Lung (tissue), 12 donors: ENCODE measurements around the gene LRWD1. TPM values are rescaled to one million over a fixed set of nuclear protein-coding genes. Genes with fewer than 3 reads are reported as not detected.

Experiments used
- ATAC-seq: fragments of 200-7000 bp; cut with Tn5 transposase; one replicate; pipeline ENCODE4 v1.9.1; 2020; ENCODE audit warnings: moderate number of reproducible peaks; ENCODE audit not compliant: insufficient read depth, low FRiP score
- DNase-seq, 3 donors: peaks; one replicate each; pipeline ENCODE4 v3.0.0-alpha.2; 2013 to 2017
- H3K27ac ChIP-seq, 2 donors: one replicate each; pipeline ENCODE4 v1.5.1; 2013; ENCODE audit warnings: mild to moderate bottlenecking in 2 of 2, moderate library complexity in 2 of 2, control low read depth in 1 of 2, inconsistent platforms in 1 of 2, low read depth in 1 of 2, low read length in 1 of 2
- H3K27me3 ChIP-seq, 3 donors: one replicate each; pipeline ENCODE4 v1.5.1; 2013; ENCODE audit warnings: low read length in 2 of 3; ENCODE audit not compliant: control insufficient read depth in 3 of 3, insufficient read depth in 3 of 3
- H3K36me3 ChIP-seq, 4 donors: one replicate each; pipeline ENCODE4 v1.5.1; 2013; ENCODE audit warnings: low read length in 4 of 4, mild to moderate bottlenecking in 1 of 4, moderate library complexity in 1 of 4; ENCODE audit not compliant: control insufficient read depth in 4 of 4, insufficient read depth in 4 of 4
- H3K4me1 ChIP-seq, 5 donors: one replicate each; pipeline ENCODE4 v1.5.1; 2013; ENCODE audit warnings: low read length in 5 of 5, mild to moderate bottlenecking in 2 of 5, moderate library complexity in 1 of 5; ENCODE audit not compliant: control insufficient read depth in 5 of 5, insufficient read depth in 5 of 5
- H3K4me3 ChIP-seq: one replicate; pipeline ENCODE4 v1.5.1; 2013; ENCODE audit warnings: mild to moderate bottlenecking, control low read depth, moderate library complexity
- H3K9ac ChIP-seq, 2 donors: one replicate each; pipeline ENCODE4 v1.5.1; 2013; ENCODE audit warnings: low read length in 2 of 2, control low read depth in 1 of 2; ENCODE audit not compliant: insufficient read depth in 1 of 2
- H3K9me3 ChIP-seq, 4 donors: one replicate each; pipeline ENCODE4 v1.5.1; 2013; ENCODE audit warnings: low read length in 3 of 4, mild to moderate bottlenecking in 1 of 4, moderate library complexity in 1 of 4; ENCODE audit not compliant: control insufficient read depth in 4 of 4, insufficient read depth in 3 of 4
- WGBS, 2 donors: extraction: QIAGEN DNeasy Blood & Tissue Kit; methylation state at CpG; one replicate each; pipeline ENCODE4 v1.1.7; 2013; 5-methylcytosine and 5-hydroxymethylcytosine counted together
- polyA plus RNA-seq, 2 donors: library from polyadenylated mRNA; stranded (reverse); fragments of 200-250 nt; gene quantifications; one replicate each; pipeline ENCODE4 v1.2.1, GENCODE V29; 2013
- total RNA-seq, 2 donors: library from RNA; depleted of rRNA in 1 of 2; stranded (reverse); fragments of >200 nt in 1 of 2; gene quantifications; one replicate each; pipeline ENCODE4 v1.2.1, GENCODE V29; 2014 to 2021
- TF ChIP-seq, protein P1 (sequence below): IDR thresholded peaks from 2 replicates; pipeline ENCODE4 v1.5.1; 2012; ENCODE audit warnings: mild to moderate bottlenecking; ENCODE audit errors: control extremely low read depth, extremely low read depth
- donor health status: control.
- donor health status: control.
- donor health status: Bipolar disorder and iron deficiency.
- donor health status: healthy.
- donor health status: DM: yes; HTN: yes; CAD: no.

The LRWD1 gene
- total and polyA plus RNA-seq, 4 donors = 12.3 to 31.5 (median 25.9) TPM

DNA sequence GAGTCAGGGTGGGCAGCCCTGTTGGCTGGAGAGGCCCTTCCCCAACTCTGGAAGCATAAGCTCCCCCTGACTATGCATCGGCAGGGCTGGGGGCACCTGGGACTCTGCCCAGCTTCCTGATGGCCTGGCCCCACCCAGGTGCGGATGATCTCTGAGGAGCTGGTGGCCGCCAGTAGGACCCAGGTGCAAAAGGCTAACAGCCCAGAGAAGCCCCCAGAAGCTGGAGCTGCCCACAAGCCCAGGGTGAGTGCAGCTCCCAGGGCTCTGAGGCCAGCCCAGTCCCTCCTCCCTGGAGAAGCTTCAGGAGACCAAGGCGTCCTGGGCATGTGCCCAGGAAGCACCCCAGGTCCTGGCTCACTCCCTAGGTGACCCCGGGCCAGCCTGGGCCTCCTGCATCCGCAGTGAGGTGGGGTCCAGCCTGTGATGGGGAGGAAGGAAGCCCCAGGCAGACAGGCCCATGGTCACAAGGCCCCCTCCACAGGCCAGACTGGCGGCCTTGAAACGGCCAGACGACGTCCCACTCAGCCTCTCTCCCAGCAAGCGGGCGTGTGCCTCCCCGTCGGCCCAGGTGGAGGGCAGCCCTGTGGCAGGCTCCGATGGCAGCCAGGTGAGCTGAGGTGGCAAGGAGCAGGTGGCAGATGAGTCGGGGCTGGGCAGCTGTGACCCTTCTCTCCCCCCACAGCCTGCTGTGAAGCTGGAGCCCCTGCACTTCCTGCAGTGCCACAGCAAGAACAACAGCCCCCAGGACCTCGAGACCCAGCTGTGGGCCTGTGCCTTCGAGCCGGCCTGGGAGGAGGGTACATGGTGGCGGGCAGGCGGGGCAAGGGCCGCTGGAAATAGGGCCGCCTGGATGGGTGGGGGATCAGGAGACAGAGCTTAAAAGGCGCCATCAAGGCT, 3.0 kb downstream of the LRWD1 start:
- H3K27me3 ChIP-seq = no peaks in the 10 kb centered on the region
- ATAC-seq (no peak), DNase-seq (no peak)
- 92 to 96% methylated on average over 24 of the region's 24 CpGs for WGBS, 2 donors
- peaks cover 0 to 14% (median 6%) of the 10 kb centered on the region in 5 donors for H3K4me1 ChIP-seq
- no peak overlapping the region for H3K9ac ChIP-seq
- no peak overlapping the region for H3K27ac ChIP-seq
- TF ChIP-seq, protein P1, sequence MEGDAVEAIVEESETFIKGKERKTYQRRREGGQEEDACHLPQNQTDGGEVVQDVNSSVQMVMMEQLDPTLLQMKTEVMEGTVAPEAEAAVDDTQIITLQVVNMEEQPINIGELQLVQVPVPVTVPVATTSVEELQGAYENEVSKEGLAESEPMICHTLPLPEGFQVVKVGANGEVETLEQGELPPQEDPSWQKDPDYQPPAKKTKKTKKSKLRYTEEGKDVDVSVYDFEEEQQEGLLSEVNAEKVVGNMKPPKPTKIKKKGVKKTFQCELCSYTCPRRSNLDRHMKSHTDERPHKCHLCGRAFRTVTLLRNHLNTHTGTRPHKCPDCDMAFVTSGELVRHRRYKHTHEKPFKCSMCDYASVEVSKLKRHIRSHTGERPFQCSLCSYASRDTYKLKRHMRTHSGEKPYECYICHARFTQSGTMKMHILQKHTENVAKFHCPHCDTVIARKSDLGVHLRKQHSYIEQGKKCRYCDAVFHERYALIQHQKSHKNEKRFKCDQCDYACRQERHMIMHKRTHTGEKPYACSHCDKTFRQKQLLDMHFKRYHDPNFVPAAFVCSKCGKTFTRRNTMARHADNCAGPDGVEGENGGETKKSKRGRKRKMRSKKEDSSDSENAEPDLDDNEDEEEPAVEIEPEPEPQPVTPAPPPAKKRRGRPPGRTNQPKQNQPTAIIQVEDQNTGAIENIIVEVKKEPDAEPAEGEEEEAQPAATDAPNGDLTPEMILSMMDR = no peak
- no peak overlapping the region for H3K4me3 ChIP-seq
- H3K36me3 ChIP-seq = peaks cover 0 to 23% (median 0%) of the 10 kb centered on the region in 4 donors
- no peaks in the 10 kb centered on the region for H3K9me3 ChIP-seq

DNA sequence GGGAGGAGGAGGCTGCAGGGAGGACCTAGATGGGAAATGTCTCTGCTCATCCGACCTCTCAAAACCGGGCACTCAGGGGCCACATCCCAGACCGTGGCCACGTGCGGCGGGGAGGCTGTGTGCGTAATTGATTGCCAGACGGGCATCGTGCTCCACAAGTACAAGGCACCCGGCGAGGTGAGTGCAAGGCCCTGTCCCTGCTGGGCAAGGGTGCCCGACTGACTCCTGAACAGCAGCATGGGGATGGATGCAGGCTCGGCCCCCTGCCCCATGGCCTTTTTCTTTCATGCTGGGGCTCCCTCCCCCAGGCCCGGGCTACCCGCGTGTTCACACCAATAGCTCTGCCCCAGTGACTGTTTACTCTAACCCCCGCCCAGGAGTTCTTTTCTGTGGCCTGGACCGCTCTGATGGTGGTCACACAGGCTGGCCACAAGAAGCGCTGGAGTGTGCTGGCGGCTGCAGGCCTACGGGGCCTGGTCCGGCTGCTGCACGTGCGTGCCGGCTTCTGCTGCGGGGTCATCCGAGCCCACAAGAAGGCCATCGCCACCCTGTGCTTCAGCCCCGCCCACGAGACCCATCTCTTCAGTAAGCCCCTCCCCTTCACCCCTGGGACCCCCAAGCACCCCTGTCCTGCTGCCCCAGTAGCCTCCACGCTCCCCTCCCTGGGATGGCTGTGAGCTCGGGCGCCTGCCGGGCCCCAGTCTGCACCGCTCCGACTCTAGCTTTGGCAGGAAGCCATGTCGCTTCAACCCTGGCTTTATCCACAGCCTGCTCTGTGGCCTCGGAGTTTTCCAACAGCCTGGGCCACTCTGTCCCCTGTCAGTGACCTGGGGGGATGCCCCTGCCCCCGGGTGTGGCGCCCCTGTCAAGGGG, 3.9 kb downstream of the LRWD1 start:
- peaks cover 0 to 10% (median 5%) of the 10 kb centered on the region in 5 donors for H3K4me1 ChIP-seq
- peaks cover 0 to 32% (median under 1%) of the 10 kb centered on the region in 4 donors for H3K36me3 ChIP-seq
- H3K9ac ChIP-seq = no peak overlapping the region
- 87 to 93% methylated on average over 40 of the region's 40 CpGs for WGBS, 2 donors
- no peaks in the 10 kb centered on the region for H3K27me3 ChIP-seq
- no peak for ATAC-seq
- TF ChIP-seq, protein P1 = no peak
- H3K27ac ChIP-seq = no peak overlapping the region
- no peak for DNase-seq
- H3K4me3 ChIP-seq = no peak overlapping the region
- no peaks in the 10 kb centered on the region for H3K9me3 ChIP-seq

DNA sequence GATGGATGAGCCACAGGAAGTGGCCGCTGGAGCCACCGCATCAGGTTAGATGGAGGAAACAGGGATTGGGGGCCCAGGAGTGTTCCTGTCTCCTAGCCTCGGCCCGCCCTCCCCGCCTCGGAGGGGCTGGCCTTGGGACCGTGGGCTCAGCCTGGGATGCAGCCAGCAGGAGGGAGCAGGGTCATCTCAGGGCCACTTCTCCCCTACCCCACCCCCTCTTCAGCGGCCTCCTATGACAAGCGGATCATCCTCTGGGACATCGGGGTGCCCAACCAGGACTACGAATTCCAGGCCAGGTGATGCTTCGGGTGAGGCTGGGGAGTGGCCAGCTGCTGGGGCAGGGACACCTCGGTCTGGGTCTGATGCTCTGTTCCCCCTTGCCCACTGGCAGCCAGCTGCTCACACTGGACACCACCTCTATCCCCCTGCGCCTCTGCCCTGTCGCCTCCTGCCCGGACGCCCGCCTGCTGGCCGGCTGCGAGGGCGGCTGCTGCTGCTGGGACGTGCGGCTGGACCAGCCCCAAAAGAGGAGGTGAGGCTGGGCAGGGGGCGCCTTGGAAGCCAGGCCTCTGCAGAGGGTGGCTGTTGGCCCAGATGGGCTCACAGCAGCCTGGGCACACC, 4.7 kb downstream of the LRWD1 start:
- no peak for DNase-seq
- H3K4me3 ChIP-seq = no peak overlapping the region
- WGBS, 2 donors = 89 to 90% methylated on average over 23 to 24 of the region's 24 CpGs
- no peak for ATAC-seq
- no peak overlapping the region for H3K9ac ChIP-seq
- H3K9me3 ChIP-seq = no peaks in the 10 kb centered on the region
- H3K27me3 ChIP-seq = no peaks in the 10 kb centered on the region
- TF ChIP-seq, protein P1 = no peak
- H3K27ac ChIP-seq = no peak overlapping the region
- H3K4me1 ChIP-seq = peaks cover 0 to 6% (median 3%) of the 10 kb centered on the region in 5 donors
- peaks cover 0 to 34% (median 2%) of the 10 kb centered on the region in 4 donors for H3K36me3 ChIP-seq
